Lower lobe of right lung (tissue), 2 donors: Measurements from ENCODE around the gene COLEC12. TPM values are rescaled to one million over a fixed set of nuclear protein-coding genes. Genes with fewer than 3 reads are reported as not detected.

Experiments used
- ATAC-seq, 2 donors: fragments of 200-7000 bp; cut with Tn5 transposase; one replicate each; pipeline ENCODE4 v1.9.1; 2020 to 2022; ENCODE audit warnings: mild to moderate bottlenecking in 2 of 2, moderate library complexity in 2 of 2
- DNase-seq: peaks from one replicate; pipeline ENCODE4 v3.0.0-alpha.2; 2020
- H3K27ac ChIP-seq: fragments of 200-600 bp; one replicate; pipeline ENCODE4 v1.8.0; 2022
- H3K27me3 ChIP-seq: fragments of 200-600 bp; one replicate; pipeline ENCODE4 v1.8.0; 2022; ENCODE audit warnings: low read depth
- H3K36me3 ChIP-seq: fragments of 200-600 bp; one replicate; pipeline ENCODE4 v1.8.0; 2022; ENCODE audit warnings: mild to moderate bottlenecking
- H3K4me1 ChIP-seq: fragments of 200-600 bp; one replicate; pipeline ENCODE4 v1.8.0; 2022
- H3K4me3 ChIP-seq: fragments of 200-600 bp; one replicate; pipeline ENCODE4 v1.8.0; 2022; ENCODE audit warnings: mild to moderate bottlenecking
- H3K9me3 ChIP-seq: fragments of 200-600 bp; one replicate; pipeline ENCODE4 v1.8.0; 2022
- intact Hi-C: fragments of 100-400 bp; cut with DNase I; formaldehyde crosslinking; loops from one replicate; pipeline ENCODE4 v1.11.0; 2022
- total RNA-seq: library from RNA; stranded (reverse); fragmentation: NEBNext Ultra II Directional; extraction: Animal tissue kit (Norgen Biotek cat#: 25700); gene quantifications from one replicate; pipeline ENCODE4 v1.2.1, GENCODE V29; 2021
- TF ChIP-seq, protein P1 (sequence below): fragments of 200-600 bp; IDR thresholded peaks from one replicate; pipeline ENCODE4 v1.8.0; 2022; ENCODE audit warnings: antibody characterized with exemption, mild to moderate bottlenecking
- donor health status: DM: no; HTN: yes; CAD: no; lungs with severe emphysema.

The COLEC12 gene
- total RNA-seq, 1 donor from 2014 or later: 79.2 TPM

DNA sequence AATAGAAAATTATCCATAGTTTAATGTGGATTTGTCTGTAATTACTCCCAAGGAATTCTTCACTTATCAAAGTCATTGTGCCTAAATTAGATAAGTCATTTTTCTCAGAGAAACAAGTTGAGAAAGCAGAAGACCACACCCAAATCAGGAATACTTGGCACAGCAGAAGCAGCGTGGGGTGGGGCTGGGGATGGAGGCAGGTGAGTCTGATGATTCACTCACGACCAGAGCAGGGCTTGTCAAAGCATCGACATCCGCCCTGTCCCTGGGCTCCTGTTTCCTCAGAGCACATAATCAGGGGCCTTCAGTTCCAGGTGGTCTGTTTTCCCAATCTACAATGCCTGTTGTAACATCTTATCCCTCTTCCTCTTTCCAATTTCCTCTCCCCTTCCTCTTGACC, 31.5 kb upstream of the COLEC12 start:
- Histone ChIP-seq H3K36me3 (no peaks in the 10 kb centered on the region), H3K4me1 (peaks cover 8% of the 10 kb centered on the region), H3K4me3 (no peak overlapping the region), H3K9me3 (no peaks in the 10 kb centered on the region), H3K27me3 (no peaks in the 10 kb centered on the region), H3K27ac (no peak overlapping the region)
- TF ChIP-seq, protein P1, sequence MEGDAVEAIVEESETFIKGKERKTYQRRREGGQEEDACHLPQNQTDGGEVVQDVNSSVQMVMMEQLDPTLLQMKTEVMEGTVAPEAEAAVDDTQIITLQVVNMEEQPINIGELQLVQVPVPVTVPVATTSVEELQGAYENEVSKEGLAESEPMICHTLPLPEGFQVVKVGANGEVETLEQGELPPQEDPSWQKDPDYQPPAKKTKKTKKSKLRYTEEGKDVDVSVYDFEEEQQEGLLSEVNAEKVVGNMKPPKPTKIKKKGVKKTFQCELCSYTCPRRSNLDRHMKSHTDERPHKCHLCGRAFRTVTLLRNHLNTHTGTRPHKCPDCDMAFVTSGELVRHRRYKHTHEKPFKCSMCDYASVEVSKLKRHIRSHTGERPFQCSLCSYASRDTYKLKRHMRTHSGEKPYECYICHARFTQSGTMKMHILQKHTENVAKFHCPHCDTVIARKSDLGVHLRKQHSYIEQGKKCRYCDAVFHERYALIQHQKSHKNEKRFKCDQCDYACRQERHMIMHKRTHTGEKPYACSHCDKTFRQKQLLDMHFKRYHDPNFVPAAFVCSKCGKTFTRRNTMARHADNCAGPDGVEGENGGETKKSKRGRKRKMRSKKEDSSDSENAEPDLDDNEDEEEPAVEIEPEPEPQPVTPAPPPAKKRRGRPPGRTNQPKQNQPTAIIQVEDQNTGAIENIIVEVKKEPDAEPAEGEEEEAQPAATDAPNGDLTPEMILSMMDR: no peak
- no peak for ATAC-seq
- no peak for DNase-seq
- intact Hi-C loops: no loop called here

DNA sequence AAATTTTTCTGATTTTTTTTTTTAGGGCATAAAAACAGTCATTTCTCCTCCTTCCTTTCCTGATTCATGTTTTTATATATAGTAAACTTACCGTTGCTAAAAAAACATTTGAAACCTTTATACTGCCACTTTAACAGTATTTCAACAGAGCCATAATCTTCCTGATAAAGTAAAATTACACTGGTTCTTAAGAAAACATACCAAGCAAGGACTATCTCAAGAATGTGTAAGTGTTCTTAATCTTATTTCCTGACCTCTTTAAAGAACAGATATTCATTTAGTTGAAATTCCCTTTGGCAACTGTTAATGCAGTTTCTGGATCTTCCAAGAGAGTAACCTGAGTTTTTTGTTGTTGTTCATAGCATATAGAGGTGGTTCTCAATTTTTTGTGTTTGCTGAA, 26.6 kb upstream of the COLEC12 start:
- Histone ChIP-seq H3K27me3 (no peaks in the 10 kb centered on the region), H3K36me3 (no peaks in the 10 kb centered on the region), H3K27ac (no peak overlapping the region), H3K9me3 (no peaks in the 10 kb centered on the region), H3K4me1 (peaks cover 25% of the 10 kb centered on the region), H3K4me3 (no peak overlapping the region)
- ATAC-seq (peak; percentile 34 to 75), DNase-seq (no peak)
- TF ChIP-seq, protein P1: no peak
- intact Hi-C loops: no loop called here

DNA sequence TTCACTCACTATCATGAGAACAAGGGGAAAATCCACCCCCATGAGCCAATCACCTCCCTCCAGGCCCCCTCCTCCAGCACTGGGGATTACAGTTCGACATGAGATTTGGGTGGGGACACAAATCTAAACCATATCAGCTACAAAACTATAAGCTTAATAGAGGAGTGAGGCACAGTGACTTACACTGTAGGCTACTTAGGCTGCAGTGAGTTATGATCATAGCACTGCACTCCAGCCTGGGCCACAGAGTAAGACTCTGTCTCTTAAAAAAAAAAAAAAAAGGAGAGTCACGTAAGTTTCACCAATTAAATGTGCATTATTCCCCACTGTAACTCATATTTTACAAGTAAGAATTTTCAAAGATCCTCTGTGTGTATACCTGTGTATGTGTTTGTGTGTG, 26.2 kb upstream of the COLEC12 start:
- ATAC-seq (peak; percentile 31 to 56), DNase-seq (no peak)
- Histone ChIP-seq H3K9me3 (no peaks in the 10 kb centered on the region), H3K36me3 (no peaks in the 10 kb centered on the region), H3K27ac (no peak overlapping the region), H3K4me1 (peaks cover 25% of the 10 kb centered on the region), H3K4me3 (no peak overlapping the region), H3K27me3 (no peaks in the 10 kb centered on the region)
- intact Hi-C loops: no loop called here
- TF ChIP-seq, protein P1: no peak

DNA sequence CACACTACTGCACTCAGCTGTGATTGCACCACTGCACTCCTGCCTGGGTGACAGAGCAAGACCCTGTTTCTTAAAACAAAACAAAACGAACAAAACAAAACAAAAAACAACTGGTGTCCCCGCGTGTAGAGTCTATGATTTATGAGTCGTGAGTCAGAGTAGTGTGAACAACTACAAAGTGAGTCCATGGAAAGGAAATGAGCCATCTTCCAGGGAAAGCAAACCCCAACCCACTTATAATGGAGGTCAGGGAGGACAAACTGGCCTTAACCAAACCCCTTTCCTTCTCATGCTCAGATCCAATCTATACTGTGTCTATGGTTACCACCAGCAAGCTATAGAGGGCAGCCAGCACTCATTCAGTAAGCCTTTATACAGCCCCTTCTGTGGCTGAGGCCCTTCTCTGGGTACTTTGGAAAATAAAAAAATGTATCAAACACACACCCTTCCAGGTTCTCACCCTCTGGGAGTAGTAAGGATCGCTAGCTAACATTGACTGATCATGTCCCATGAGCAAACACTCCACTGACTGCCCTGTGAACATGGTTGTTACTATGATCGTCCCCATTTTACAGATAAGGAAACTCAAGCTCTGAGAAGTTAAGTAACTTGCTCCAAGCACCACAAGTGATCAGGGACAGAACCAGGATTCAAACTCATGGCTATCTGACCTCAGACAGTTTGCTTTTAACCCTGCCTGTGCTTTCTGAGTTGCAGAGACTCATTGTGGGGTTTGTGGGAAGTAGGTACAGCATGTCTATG, 24.7 kb upstream of the COLEC12 start:
- Histone ChIP-seq H3K36me3 (no peaks in the 10 kb centered on the region), H3K9me3 (no peaks in the 10 kb centered on the region), H3K27me3 (no peaks in the 10 kb centered on the region), H3K27ac (no peak overlapping the region), H3K4me3 (no peak overlapping the region), H3K4me1 (peaks cover 25% of the 10 kb centered on the region)
- no peak for DNase-seq
- TF ChIP-seq, protein P1: no peak
- intact Hi-C loops: no loop called here
- ATAC-seq: peak; percentile 13 to 29

DNA sequence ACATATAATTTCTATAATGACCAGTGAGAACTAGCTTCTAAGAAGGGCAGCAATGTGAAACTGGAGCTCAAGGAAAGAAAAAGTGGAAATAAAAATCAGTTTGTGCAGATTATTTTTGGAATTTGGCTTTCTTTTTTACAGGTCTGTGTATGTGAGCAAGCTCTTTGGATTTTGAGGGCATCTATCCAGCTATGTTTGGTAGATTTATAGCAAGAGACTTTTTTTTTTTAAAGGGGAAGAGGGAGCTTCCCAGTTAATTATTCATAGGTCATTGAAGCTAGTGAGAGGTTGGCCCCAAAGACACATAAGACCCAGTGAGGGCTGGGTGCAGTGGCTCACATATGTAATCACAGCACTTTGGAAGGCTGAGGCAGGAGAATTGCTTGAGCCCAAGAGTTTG, 24.0 kb upstream of the COLEC12 start:
- Histone ChIP-seq H3K9me3 (no peaks in the 10 kb centered on the region), H3K36me3 (no peaks in the 10 kb centered on the region), H3K4me1 (peaks cover 27% of the 10 kb centered on the region), H3K4me3 (no peak overlapping the region), H3K27me3 (no peaks in the 10 kb centered on the region), H3K27ac (no peak overlapping the region)
- ATAC-seq (peak in 1 of 2 donors; percentile 42), DNase-seq (no peak)
- TF ChIP-seq, protein P1: no peak
- intact Hi-C loops: no loop called here
